ENCODE data around the gene USP6NL. TPM values are rescaled to one million over a fixed set of nuclear protein-coding genes. Genes with fewer than 3 reads are reported as not detected.
A peak's percentile ranks its signal among the peaks of the same experiment; 100 is the strongest.

USP6NL gene
- total and polyA plus RNA-seq, 9 of the 15 experiments (the other 6 are each of a cell fraction or from before 2014, with no cell fraction given) = 3.2 to 26.6 (median 19.8) TPM

GRCh38 chr10:11538834-11539190 is 72.6 kb downstream of the USP6NL start (continued):
- TF ChIP-seq MED1 (CRISPR knock-in tag; IDR thresholded peaks at IDR 0.05; ENCODE audit: borderline replicate concordance) = no peak
- peak; percentile 73 for TF ChIP-seq BHLHE40 (IDR thresholded peaks at IDR 0.05; ENCODE audit: low read length)
- no peak for TF ChIP-seq POLR2G (IDR thresholded peaks at IDR 0.05; ENCODE audit: low read depth, low read length)
- peak; percentile 97 for TF ChIP-seq WHSC1 (IDR thresholded peaks at IDR 0.05; ENCODE audit: low read length)
- no peak for TF ChIP-seq RAD21 (CRISPR knock-in tag; conservative IDR thresholded peaks at IDR 0.05 in 1 of 2, IDR thresholded peaks at IDR 0.05 in 1 of 2)
- TF ChIP-seq RBM39 (optimal IDR thresholded peaks at IDR 0.05; ENCODE audit: low read depth, low read length) = no peak
- no peak for TF ChIP-seq ZZZ3 (IDR thresholded peaks at IDR 0.05)
- no peak for TF ChIP-seq NR2C1 (IDR thresholded peaks at IDR 0.05)
- TF ChIP-seq NR2C1 (tag; IDR thresholded peaks at IDR 0.05) = 0 out of 2 replicates have a peak, but pooled peaks have one; percentile 22
- no peak for TF ChIP-seq ETS2 (tag; IDR thresholded peaks at IDR 0.05; ENCODE audit: borderline replicate concordance, poor library complexity, severe bottlenecking)
- no peak for TF ChIP-seq ZFP36 (IDR thresholded peaks at IDR 0.05; ENCODE audit: low read depth, low read length, partially characterized antibody)
- TF ChIP-seq, protein P1, sequence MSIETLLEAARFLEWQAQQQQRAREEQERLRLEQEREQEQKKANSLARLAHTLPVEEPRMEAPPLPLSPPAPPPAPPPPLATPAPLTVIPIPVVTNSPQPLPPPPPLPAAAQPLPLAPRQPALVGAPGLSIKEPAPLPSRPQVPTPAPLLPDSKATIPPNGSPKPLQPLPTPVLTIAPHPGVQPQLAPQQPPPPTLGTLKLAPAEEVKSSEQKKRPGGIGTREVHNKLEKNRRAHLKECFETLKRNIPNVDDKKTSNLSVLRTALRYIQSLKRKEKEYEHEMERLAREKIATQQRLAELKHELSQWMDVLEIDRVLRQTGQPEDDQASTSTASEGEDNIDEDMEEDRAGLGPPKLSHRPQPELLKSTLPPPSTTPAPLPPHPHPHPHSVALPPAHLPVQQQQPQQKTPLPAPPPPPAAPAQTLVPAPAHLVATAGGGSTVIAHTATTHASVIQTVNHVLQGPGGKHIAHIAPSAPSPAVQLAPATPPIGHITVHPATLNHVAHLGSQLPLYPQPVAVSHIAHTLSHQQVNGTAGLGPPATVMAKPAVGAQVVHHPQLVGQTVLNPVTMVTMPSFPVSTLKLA (conservative IDR thresholded peaks at IDR 0.05) = peak in 1 of 2 experiments; percentile 10; a peak in 1 of 4 replicates
- no peak for TF ChIP-seq ZFX (CRISPR knock-in tag; IDR thresholded peaks at IDR 0.05)
- TF ChIP-seq ZNF699 (CRISPR knock-in tag; IDR thresholded peaks at IDR 0.05; ENCODE audit: insufficient replicate concordance) = no peak
- TF ChIP-seq MAFG (tag; conservative IDR thresholded peaks at IDR 0.05) = no peak
- no peak for TF ChIP-seq HCFC1 (IDR thresholded peaks at IDR 0.05; ENCODE audit: low read depth, low read length)
- TF ChIP-seq USF2 (CRISPR knock-in tag; IDR thresholded peaks at IDR 0.05) = peak; percentile 76
- TF ChIP-seq, protein P2, sequence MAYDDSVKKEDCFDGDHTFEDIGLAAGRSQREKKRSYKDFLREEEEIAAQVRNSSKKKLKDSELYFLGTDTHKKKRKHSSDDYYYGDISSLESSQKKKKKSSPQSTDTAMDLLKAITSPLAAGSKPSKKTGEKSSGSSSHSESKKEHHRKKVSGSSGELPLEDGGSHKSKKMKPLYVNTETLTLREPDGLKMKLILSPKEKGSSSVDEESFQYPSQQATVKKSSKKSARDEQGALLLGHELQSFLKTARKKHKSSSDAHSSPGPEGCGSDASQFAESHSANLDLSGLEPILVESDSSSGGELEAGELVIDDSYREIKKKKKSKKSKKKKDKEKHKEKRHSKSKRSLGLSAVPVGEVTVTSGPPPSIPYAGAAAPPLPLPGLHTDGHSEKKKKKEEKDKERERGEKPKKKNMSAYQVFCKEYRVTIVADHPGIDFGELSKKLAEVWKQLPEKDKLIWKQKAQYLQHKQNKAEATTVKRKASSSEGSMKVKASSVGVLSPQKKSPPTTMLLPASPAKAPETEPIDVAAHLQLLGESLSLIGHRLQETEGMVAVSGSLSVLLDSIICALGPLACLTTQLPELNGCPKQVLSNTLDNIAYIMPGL (CRISPR knock-in tag; IDR thresholded peaks at IDR 0.05) = no peak
- TF ChIP-seq ZNF785 (CRISPR knock-in tag; IDR thresholded peaks at IDR 0.05) = no peak
- TF ChIP-seq ZNF140 (CRISPR knock-in tag; IDR thresholded peaks at IDR 0.05) = no peak
- no peak for TF ChIP-seq BRD9 (IDR thresholded peaks at IDR 0.05; ENCODE audit: low read depth, partially characterized antibody)
- 0 out of 2 replicates have a peak, but pooled peaks have one; percentile 17 for TF ChIP-seq GABPB1 (CRISPR knock-in tag; IDR thresholded peaks at IDR 0.05)
- TF ChIP-seq SNAPC5 (CRISPR knock-in tag; IDR thresholded peaks at IDR 0.05) = no peak
- TF ChIP-seq L3MBTL2 (IDR thresholded peaks at IDR 0.05) = peak; percentile 85
- no peak for TF ChIP-seq RBM15 (IDR thresholded peaks at IDR 0.05; ENCODE audit: insufficient read depth, low read length)
- TF ChIP-seq ZNF175 (CRISPR knock-in tag; IDR thresholded peaks at IDR 0.05; ENCODE audit: low read depth) = peak; percentile 75
